ENCODE data around the gene TRPM3. TPM values are rescaled to one million over a fixed set of nuclear protein-coding genes. Genes with fewer than 3 reads are reported as not detected.

The TRPM3 gene
- total RNA-seq, 4 donors from 2014 or later = 0.51 to 8.4 (median 3.3) TPM

DNA sequence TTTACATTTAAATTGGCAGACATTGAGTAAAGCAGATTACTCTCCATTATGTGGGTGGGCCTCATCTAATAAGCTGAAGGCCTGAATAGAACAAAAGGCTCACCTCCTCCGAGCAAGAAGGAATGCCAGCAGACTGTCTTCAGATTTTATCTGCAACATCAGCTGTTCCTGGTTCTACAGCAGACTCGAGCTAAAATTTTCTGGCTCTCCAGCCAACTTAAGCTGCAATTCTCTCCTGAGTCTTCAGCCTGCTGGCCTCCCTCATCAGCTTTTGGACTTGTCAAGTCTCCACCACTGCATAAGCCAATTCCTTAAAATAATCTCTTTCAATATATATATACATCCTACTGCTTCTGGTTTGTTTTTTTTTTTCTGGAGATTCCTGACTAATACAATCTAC lies 12.5 kb downstream of the TRPM3 start:
- Histone ChIP-seq H3K27ac (no peak overlapping the region), H3K4me3 (no peak overlapping the region), H3K27me3 (no peaks in the 10 kb centered on the region), H3K9me3 (no peaks in the 10 kb centered on the region), H3K36me3 (no peaks in the 10 kb centered on the region), H3K4me1 (no peaks in the 10 kb centered on the region)
- no peak for DNase-seq
- intact Hi-C loops (cut with DNase I; ENCODE audit: low total_unique reads) = no loop called here
- TF ChIP-seq POLR2A (IDR thresholded peaks at IDR 0.05) = no peak
- TF ChIP-seq, protein P1, sequence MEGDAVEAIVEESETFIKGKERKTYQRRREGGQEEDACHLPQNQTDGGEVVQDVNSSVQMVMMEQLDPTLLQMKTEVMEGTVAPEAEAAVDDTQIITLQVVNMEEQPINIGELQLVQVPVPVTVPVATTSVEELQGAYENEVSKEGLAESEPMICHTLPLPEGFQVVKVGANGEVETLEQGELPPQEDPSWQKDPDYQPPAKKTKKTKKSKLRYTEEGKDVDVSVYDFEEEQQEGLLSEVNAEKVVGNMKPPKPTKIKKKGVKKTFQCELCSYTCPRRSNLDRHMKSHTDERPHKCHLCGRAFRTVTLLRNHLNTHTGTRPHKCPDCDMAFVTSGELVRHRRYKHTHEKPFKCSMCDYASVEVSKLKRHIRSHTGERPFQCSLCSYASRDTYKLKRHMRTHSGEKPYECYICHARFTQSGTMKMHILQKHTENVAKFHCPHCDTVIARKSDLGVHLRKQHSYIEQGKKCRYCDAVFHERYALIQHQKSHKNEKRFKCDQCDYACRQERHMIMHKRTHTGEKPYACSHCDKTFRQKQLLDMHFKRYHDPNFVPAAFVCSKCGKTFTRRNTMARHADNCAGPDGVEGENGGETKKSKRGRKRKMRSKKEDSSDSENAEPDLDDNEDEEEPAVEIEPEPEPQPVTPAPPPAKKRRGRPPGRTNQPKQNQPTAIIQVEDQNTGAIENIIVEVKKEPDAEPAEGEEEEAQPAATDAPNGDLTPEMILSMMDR (IDR thresholded peaks at IDR 0.05) = no peak

DNA sequence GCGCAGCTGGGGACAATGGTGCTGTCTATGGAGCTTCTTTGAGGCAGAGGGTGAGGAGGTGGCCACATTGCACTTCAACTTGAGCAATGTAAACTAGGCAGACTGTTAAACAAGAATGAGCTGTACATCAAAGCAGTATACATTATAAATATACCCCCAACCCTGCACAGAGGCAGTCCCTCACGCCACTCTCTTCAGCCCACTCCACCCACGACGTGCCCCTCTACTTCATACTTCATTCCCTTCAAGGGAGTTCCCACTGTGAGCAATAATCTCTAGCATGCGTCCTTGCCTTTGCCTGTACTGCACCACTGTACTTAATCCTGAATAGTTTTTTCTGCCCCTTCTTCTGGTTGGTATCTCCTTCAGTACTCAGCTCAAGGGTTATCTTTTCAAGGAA lies 14.4 kb downstream of the TRPM3 start:
- intact Hi-C loops (cut with DNase I; ENCODE audit: low total_unique reads) = no loop called here
- no peak overlapping the region for H3K27ac ChIP-seq

DNA sequence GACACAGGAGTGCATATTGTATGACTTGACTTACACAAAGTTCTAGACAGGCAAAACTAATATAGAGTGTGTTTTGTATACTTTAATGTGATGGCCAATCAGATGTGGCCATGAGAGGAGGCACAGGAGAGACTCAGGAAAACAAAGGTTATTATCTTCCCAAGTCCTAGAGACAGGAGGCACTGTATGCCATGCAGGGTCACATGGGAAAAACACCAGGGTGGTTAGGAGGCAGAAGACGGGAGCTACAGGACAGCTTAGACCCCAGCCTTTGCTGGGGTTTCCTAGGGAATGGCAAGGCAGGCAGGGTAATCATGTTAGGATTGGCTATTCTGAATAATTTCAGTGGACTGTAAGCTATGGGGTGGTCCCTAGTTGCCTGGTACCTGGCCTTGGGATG lies 16.2 kb downstream of the TRPM3 start:
- H3K9me3 ChIP-seq = no peaks in the 10 kb centered on the region
- no peak for TF ChIP-seq POLR2A (IDR thresholded peaks at IDR 0.05)
- intact Hi-C loops (cut with DNase I; ENCODE audit: low total_unique reads) = no loop called here

More for the DNA sequence above, 14.4 kb downstream of the TRPM3 start:
- Histone ChIP-seq H3K36me3 (no peaks in the 10 kb centered on the region), H3K9me3 (no peaks in the 10 kb centered on the region), H3K4me3 (no peak overlapping the region), H3K4me1 (no peaks in the 10 kb centered on the region), H3K27me3 (no peaks in the 10 kb centered on the region)
- DNase-seq = no peak
- no peak for TF ChIP-seq POLR2A (IDR thresholded peaks at IDR 0.05)
- TF ChIP-seq, protein P1 (IDR thresholded peaks at IDR 0.05) = no peak

DNA sequence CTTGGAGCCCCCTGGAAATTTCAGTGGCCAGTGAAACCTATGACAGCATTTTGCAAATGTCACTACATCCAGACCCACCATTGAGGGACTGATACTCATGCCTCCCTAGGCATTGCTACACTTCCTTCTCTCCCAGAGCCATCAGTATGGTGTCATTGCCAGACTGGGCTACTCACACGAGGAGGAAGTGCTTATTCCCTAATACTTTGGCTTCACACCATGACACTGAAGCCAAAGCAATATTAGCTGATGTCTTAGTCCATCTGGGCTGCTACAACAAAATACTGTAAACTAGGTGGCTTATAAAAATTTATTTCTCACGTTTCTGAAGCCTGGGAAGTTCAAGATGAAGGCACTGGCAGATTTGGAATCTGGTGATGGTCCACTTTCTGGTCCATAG lies 22.6 kb downstream of the TRPM3 start:
- H3K4me3 ChIP-seq = no peak overlapping the region
- intact Hi-C loops (cut with DNase I; ENCODE audit: low total_unique reads) = no loop called here
- H3K9me3 ChIP-seq = no peaks in the 10 kb centered on the region
- no peaks in the 10 kb centered on the region for H3K4me1 ChIP-seq
- H3K27me3 ChIP-seq = no peaks in the 10 kb centered on the region
- no peak for TF ChIP-seq POLR2A (IDR thresholded peaks at IDR 0.05)
- TF ChIP-seq, protein P1 (IDR thresholded peaks at IDR 0.05) = no peak
- DNase-seq = no peak
- no peak overlapping the region for H3K27ac ChIP-seq
- no peaks in the 10 kb centered on the region for H3K36me3 ChIP-seq

More for the DNA sequence above, 16.2 kb downstream of the TRPM3 start:
- H3K36me3 ChIP-seq = no peaks in the 10 kb centered on the region
- no peak overlapping the region for H3K4me3 ChIP-seq
- no peak for DNase-seq
- no peak overlapping the region for H3K27ac ChIP-seq
- no peaks in the 10 kb centered on the region for H3K27me3 ChIP-seq
- H3K4me1 ChIP-seq = no peaks in the 10 kb centered on the region

DNA sequence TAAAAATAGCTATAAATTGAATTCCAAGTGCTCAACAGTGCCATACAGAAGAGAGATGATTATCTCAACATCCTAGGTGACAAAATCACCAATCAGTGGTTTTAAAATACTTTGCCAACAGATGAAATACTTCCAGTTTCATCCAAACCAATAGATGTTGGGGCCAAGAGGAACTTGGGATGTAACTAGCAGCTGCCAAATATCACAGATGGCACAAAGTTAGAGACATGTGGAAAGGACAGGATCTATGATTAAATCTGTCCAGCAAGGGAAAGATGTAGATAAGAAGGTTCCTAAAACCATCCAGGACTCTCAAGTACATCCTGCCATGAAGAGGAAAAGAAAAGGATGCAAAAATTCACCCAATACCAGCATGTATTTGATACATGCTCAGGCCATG lies 23.8 kb downstream of the TRPM3 start:
- intact Hi-C loops (cut with DNase I; ENCODE audit: low total_unique reads) = no loop called here
- DNase-seq = no peak
- no peaks in the 10 kb centered on the region for H3K4me1 ChIP-seq
- no peaks in the 10 kb centered on the region for H3K36me3 ChIP-seq
- no peaks in the 10 kb centered on the region for H3K9me3 ChIP-seq
- no peaks in the 10 kb centered on the region for H3K27me3 ChIP-seq
- no peak for TF ChIP-seq POLR2A (IDR thresholded peaks at IDR 0.05)
- TF ChIP-seq, protein P1 (IDR thresholded peaks at IDR 0.05) = no peak
- H3K27ac ChIP-seq = no peak overlapping the region
- H3K4me3 ChIP-seq = no peak overlapping the region
